Left colon (tissue), 2 donors: Measurements from ENCODE around the gene ZBED4. TPM values are rescaled to one million over a fixed set of nuclear protein-coding genes. Genes with fewer than 3 reads are reported as not detected.

Source experiments
- ATAC-seq: fragments of 200-7000 bp; cut with Tn5 transposase; one replicate; pipeline ENCODE4 v1.9.1; 2020; ENCODE audit warnings: mild to moderate bottlenecking, moderate library complexity
- DNase-seq, 2 donors: peaks; one replicate each; pipeline ENCODE4 v3.0.0-alpha.2; 2020
- intact Hi-C, 2 donors: fragments of 100-400 bp; cut with DNase I in 1 of 2; cut with micrococcal nuclease in 1 of 2; formaldehyde crosslinking; loops; one replicate each; pipeline versions ENCODE4 v1.11.2 to v1.14.0; 2022; cut with DNase I, micrococcal nuclease
- total RNA-seq, 2 donors: library from RNA; stranded (reverse); fragmentation: NEBNext Ultra II Directional; extraction: Animal tissue kit (Norgen Biotek cat#: 25700); gene quantifications; one replicate each; pipeline ENCODE4 v1.2.1, GENCODE V29; 2021
- donor health status: DM: no; HTN: no; CAD: no.
- donor health status: DM: yes; HTN: yes; CAD: no.

Gene ZBED4
- total RNA-seq, 2 donors from 2014 or later: 16.9 to 19.5 TPM

- DNase-seq (no peak), ATAC-seq (no peak)
- intact Hi-C loops: no loop called here
Observed at GRCh38 chr22:49869086-49869830, 15.6 kb downstream of the ZBED4 start.

DNA sequence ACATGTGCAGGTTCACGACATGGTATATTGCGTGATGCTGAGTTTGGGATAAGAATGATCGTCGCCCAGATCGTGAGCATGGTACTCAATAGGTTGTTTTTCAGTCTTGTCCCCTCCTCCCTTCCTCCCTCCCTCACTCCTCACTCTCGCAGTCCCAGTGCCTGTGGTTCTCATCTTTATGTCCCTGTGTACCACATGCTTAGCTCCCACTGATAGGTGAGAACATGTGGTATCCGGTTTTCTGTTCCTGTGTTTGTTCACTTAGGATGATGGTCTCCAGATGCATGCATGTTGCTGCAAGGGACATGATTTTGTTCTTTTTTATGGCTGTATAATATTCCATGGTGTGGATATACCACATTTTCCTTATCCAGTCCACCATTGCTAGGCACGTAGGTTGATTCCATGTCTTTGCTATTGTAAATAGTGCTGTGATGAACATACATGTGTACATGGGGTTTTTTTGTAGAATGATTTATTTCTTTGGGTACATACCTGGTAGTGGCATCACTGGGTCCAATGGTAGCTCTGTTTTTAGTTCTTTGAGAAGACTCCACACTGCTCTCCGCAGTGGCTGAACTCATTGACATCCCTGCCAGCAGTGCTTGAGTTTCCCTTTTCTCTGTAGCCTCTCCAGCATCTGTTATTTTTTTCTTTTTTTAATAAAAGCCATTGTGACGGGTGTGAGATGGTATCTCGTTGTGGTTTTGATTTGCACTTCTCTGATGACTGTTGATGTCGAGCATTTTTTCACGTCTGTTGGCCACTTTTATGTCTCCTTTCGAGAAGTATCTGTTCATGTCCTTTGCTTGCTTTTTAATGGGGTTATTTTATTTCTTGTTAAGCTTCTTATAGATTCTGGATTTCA, 16.4 kb downstream of the ZBED4 start:
- ATAC-seq: no peak
- intact Hi-C loops: no loop called here
- no peak for DNase-seq

DNA sequence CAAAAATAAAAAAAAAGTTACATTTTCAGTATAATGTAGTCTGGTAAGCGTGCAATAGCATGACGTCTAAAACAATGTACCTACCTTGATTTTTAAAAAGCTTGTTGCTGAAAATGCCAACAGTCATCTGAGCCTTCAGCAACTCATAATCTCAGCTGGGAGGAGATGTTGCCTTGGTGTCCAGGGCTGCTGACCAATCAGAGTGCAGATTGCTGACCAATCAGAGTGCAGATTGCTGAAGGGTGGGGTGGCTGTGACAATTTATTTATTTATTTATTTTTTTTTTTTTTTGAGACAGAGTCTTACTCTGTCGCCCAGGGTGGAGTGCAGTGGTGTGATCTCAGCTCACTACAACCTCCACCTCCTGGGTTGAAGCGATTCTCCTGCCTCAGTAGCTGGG, 17.8 kb downstream of the ZBED4 start:
- intact Hi-C loops: no loop called here
- DNase-seq (no peak), ATAC-seq (no peak)

- ATAC-seq (no peak), DNase-seq (no peak)
- intact Hi-C loops: no loop called here
Observed at GRCh38 chr22:49872347-49872746, 18.7 kb downstream of the ZBED4 start.

DNA sequence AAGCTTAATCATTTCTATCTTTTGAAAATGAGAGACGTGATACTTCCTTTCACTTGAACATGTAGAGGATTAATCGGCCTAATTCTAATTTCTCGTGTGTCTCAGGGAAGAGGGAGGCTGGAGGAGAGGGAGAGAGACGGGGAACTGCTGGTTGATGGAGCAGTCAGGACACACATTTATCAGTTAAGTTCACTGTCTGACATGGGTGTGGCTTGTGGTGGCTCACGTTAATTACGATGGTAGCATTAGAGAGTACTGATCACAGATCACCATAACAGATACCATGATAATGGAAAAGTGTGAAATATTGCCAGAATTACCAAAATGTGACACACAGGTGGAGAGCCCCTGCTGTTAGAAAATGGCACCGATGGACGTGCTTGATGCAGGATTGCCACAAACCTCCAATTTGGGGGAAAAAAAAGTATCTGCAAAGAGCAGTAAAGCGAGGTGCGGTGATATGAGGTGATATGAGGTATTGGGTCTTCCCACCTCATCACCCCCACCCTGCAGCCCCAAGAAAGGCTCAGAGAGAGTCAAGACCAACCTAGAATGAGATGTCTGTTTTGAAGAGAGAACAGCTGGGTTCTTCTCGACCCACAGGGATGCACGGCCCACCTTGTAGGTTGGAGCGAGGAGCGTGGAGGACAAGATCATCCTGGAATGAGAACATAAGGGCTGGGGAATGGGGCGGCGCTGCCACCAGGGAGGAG, 19.7 kb downstream of the ZBED4 start:
- DNase-seq: no peak
- ATAC-seq: no peak
- intact Hi-C loops: no loop called here

GRCh38 chr22:49877642-49878041, 24.0 kb downstream of the ZBED4 start:
- DNase-seq (no peak), ATAC-seq (no peak)
- intact Hi-C loops: no loop called here

DNA sequence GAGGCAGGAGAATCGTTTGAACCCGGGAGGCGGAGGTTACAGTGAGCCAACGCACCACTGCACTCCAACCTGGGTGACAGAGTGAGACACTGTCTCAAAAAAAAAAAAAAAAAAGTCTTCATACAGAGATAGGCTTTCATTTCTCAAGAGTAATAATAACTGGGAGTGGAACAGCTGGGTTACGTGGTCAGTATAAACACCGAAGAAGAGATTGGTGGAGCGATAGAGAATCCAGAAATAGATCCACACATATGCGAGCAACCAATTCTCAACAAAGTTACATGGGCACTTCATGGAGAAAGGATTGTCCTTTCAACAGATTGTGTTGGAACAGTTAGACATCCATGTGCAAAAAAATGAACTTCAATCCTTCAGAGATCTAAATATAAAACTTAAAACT, 24.6 kb downstream of the ZBED4 start:
- DNase-seq (no peak), ATAC-seq (no peak)
- intact Hi-C loops: no loop called here

DNA sequence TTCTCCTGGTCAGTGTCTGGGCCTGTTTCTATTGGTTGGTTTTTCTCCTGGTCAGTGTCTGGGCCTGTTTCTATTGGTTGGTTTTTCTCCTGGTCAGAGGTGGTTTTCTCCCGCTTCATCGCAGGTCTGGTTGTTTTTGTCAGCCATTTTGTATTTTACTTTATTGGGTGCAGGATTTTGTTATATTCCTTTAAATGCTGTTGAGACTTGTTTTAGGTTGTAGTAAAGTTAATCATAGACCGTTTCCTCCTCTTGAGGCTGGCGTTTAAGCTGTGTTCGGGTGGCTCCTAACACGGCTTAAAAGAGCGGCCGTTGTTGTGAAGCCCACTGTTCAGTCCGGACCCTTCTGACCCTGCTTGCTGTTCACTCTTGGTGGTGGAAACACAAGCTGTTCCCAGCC, 26.2 kb downstream of the ZBED4 start:
- DNase-seq (no peak), ATAC-seq (no peak)
- intact Hi-C loops: no loop called here

GRCh38 chr22:49880281-49880680, 26.6 kb downstream of the ZBED4 start:
- ATAC-seq (no peak), DNase-seq (no peak)
- intact Hi-C loops: no loop called here

DNA sequence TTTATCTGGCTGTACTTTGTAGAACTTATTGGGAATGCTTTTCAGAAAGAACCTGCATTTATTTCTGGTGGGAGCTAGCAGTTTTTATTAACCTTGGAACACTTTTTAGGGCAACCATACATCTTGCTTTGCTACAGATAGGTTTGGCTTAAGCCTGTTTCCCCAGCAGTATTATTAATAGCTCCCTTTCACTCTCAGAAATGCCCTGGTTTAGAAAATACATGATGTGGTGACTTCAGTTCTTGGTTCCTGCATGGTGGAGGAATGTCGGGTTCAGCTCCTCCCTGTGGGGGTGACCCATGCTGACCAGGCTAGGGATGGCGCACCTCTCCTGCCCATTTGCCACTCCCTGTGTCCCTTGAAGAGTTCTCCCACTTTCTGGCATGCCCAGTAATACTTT, 28.2 kb downstream of the ZBED4 start:
- no peak for ATAC-seq
- DNase-seq: no peak
- intact Hi-C loops: no loop called here

- DNase-seq: no peak
- ATAC-seq: no peak
- intact Hi-C loops: no loop called here
Observed at GRCh38 chr22:49882519-49883293, 29.1 kb downstream of the ZBED4 start.

DNA sequence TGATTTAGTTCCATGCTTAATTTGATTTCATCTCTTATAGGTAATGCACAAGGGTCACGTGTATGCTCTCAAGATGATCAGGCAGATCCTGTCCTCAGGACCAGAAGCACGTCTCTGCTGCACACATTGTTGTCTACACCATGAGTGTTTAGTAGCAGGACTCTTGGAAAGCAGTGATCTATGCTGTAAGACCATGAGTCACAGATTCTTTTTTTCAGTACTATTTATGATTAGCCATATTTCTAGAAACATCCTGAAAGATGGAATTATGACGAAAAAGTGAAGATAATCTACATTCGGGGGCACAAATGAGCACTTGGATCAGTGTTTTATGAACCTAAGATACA, 29.6 kb downstream of the ZBED4 start:
- intact Hi-C loops: no loop called here
- DNase-seq: no peak
- ATAC-seq: no peak

DNA sequence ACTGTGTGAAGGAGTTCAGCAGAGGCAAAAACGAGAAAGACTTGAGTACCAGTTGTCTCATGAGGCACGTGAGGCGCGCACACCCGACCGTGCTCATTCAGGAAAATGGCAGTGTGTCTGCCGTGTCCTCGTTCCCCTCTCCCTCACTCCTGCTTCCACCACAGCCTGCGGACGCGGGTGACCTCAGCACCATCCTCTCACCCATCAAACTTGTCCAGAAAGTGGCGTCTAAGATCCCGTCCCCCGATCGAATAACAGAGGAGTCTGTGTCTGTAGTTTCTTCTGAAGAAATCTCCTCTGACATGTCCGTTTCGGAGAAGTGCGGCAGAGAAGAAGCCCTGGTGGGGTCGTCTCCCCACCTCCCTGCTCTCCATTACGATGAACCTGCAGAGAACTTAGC, 30.4 kb downstream of the ZBED4 start:
- ATAC-seq (no peak), DNase-seq (no peak)
- intact Hi-C loops: no loop called here

- DNase-seq (no peak), ATAC-seq (no peak)
- intact Hi-C loops: no loop called here
Observed at GRCh38 chr22:49884503-49885260, 31.0 kb downstream of the ZBED4 start.

DNA sequence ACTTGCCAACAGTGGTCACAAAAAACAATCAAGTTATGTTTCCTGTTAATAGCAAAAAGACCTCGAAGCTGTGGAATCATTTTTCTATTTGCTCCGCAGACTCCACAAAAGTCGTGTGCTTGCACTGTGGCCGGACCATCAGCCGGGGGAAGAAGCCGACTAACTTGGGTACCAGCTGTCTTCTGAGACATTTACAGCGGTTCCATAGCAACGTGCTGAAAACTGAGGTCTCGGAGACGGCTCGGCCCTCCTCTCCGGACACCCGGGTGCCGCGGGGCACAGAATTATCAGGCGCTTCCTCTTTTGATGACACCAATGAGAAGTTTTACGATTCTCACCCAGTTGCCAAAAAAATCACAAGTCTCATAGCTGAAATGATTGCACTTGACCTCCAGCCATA, 31.6 kb downstream of the ZBED4 start:
- intact Hi-C loops: no loop called here
- ATAC-seq: no peak

GRCh38 chr22:49885881-49886280, 32.2 kb downstream of the ZBED4 start:
- intact Hi-C loops: no loop called here
- DNase-seq (no peak), ATAC-seq (no peak)

More for the DNA sequence above, 31.6 kb downstream of the ZBED4 start:
- no peak for DNase-seq

DNA sequence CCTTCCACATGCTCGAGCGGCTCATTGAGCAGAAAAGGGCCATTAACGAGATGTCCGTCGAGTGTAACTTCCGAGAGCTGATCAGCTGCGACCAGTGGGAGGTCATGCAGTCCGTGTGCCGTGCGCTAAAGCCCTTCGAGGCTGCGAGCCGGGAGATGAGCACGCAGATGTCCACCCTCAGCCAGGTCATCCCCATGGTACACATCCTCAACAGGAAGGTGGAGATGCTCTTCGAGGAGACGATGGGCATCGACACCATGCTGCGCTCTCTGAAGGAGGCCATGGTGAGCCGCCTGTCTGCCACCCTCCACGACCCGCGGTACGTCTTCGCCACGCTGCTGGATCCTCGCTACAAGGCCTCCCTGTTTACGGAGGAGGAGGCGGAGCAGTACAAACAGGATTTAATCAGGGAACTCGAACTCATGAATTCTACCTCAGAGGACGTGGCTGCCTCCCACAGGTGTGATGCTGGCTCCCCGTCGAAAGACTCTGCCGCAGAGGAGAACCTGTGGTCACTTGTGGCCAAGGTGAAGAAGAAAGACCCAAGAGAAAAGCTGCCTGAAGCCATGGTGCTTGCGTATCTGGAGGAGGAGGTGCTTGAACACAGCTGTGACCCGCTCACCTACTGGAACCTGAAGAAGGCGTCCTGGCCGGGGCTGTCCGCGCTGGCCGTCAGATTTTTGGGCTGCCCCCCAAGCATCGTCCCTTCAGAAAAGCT, 32.9 kb downstream of the ZBED4 start:
- ATAC-seq (no peak), DNase-seq (no peak)
- intact Hi-C loops: no loop called here

- ATAC-seq (no peak), DNase-seq (no peak)
- intact Hi-C loops: no loop called here
Observed at GRCh38 chr22:49887064-49887451, 33.4 kb downstream of the ZBED4 start.
